Breast epithelium (tissue), 3 donors: ENCODE data around the gene ACSM5.
"Not testable (repeated sequence)": the region's sequence is repeated elsewhere in the genome, so short reads cannot be mapped to it uniquely, and the experiment has no call there.

Source experiments
- CTCF ChIP-seq, 3 donors: fragments of 450-650 bp; IDR thresholded peaks; one replicate each; pipeline ENCODE4 v1.5.1; 2016 to 2017; ENCODE audit warnings: antibody characterized with exemption in 3 of 3, mild to moderate bottlenecking in 3 of 3, moderate library complexity in 3 of 3
- POLR2A ChIP-seq: fragments of 450-650 bp; IDR thresholded peaks from one replicate; pipeline ENCODE4 v1.6.1; 2016; ENCODE audit warnings: antibody characterized with exemption, mild to moderate bottlenecking, moderate library complexity

GRCh38 chr16:20460313-20460712 lies 51.0 kb downstream of the ACSM5 start:
- TF ChIP-seq CTCF (IDR thresholded peaks at IDR 0.05); POLR2A: not testable (repeated sequence)
